H9 (cell line): Measurements from ENCODE around the gene SLC4A1. TPM values are rescaled to one million over a fixed set of nuclear protein-coding genes. Genes with fewer than 3 reads are reported as not detected.

Experiments used
- DNase-seq: peaks from one replicate; pipeline ENCODE4 v3.0.0-alpha.2; 2017
- H2AFZ ChIP-seq: one replicate; pipeline ENCODE4 v1.6.1; 2013; ENCODE audit warnings: mild to moderate bottlenecking, low read length, control low read depth, moderate library complexity
- H2AK5ac ChIP-seq: 2 replicates; pipeline ENCODE4 v1.6.1; 2013; ENCODE audit warnings: low read length, control low read depth, mixed read lengths; ENCODE audit not compliant: insufficient read length
- H2BK120ac ChIP-seq: one replicate; pipeline ENCODE4 v1.6.1; 2013; ENCODE audit warnings: low read depth, mild to moderate bottlenecking, low read length, control low read depth, inconsistent platforms; ENCODE audit not compliant: poor library complexity, severe bottlenecking
- H2BK12ac ChIP-seq: 2 replicates; pipeline ENCODE4 v1.6.1; 2013; ENCODE audit warnings: low read length, control low read depth, mixed read lengths, low read depth; ENCODE audit not compliant: insufficient read length
- H2BK15ac ChIP-seq: 2 replicates; pipeline ENCODE4 v1.6.1; 2013; ENCODE audit warnings: low read depth, low read length, control low read depth
- H2BK20ac ChIP-seq: one replicate; pipeline ENCODE4 v1.6.1; 2013; ENCODE audit warnings: low read depth, mild to moderate bottlenecking, low read length, control low read depth, inconsistent platforms; ENCODE audit not compliant: poor library complexity, severe bottlenecking
- H2BK5ac ChIP-seq: 2 replicates; pipeline ENCODE4 v1.6.1; 2013; ENCODE audit warnings: low read length, control low read depth, mixed read lengths; ENCODE audit not compliant: insufficient read length
- H3K14ac ChIP-seq: 2 replicates; pipeline ENCODE4 v1.6.1; 2013; ENCODE audit warnings: low read length, control low read depth; ENCODE audit not compliant: insufficient read depth
- H3K18ac ChIP-seq: 2 replicates; pipeline ENCODE4 v1.6.1; 2013; ENCODE audit warnings: low read depth, mild to moderate bottlenecking, mixed read lengths, low read length, control low read depth; ENCODE audit not compliant: insufficient read length
- H3K23ac ChIP-seq: 2 replicates; pipeline ENCODE4 v1.6.1; 2013; ENCODE audit warnings: low read length, control low read depth, mixed read lengths, low read depth; ENCODE audit not compliant: insufficient read length
- H3K23me2 ChIP-seq: 2 replicates; pipeline ENCODE4 v1.6.1; 2013; ENCODE audit warnings: low read depth, mild to moderate bottlenecking, mixed read lengths, low read length, control low read depth; ENCODE audit not compliant: insufficient read length, poor library complexity, severe bottlenecking
- H3K27ac ChIP-seq: 2 replicates; pipeline ENCODE4 v1.5.1; 2013; ENCODE audit warnings: low read length, control low read depth, mixed read lengths, low read depth; ENCODE audit not compliant: insufficient read length
- H3K27me3 ChIP-seq: 2 replicates; pipeline ENCODE4 v1.6.1; 2013; ENCODE audit warnings: low read length, control low read depth, inconsistent platforms; ENCODE audit not compliant: insufficient read depth
- H3K4ac ChIP-seq: 2 replicates; pipeline ENCODE4 v1.6.1; 2013; ENCODE audit warnings: low read depth, mild to moderate bottlenecking, control low read depth, inconsistent platforms, low read length, moderate library complexity
- H3K4me1 ChIP-seq: 2 replicates; pipeline ENCODE4 v1.6.1; 2013; ENCODE audit warnings: low read length, control low read depth, inconsistent platforms; ENCODE audit not compliant: insufficient read depth
- H3K4me2 ChIP-seq: 2 replicates; pipeline ENCODE4 v1.6.1; 2013; ENCODE audit warnings: low read length, control low read depth, mixed read lengths; ENCODE audit not compliant: insufficient read length, insufficient read depth
- H3K56ac ChIP-seq: 2 replicates; pipeline ENCODE4 v1.6.1; 2013; ENCODE audit warnings: low read depth, mild to moderate bottlenecking, mixed read lengths, low read length, control low read depth; ENCODE audit not compliant: insufficient read length
- H3K79me1 ChIP-seq: 2 replicates; pipeline ENCODE4 v1.6.1; 2013; ENCODE audit warnings: low read depth, mild to moderate bottlenecking, moderate library complexity, low read length, control low read depth, inconsistent platforms; ENCODE audit not compliant: insufficient read depth, poor library complexity, severe bottlenecking
- H3K79me2 ChIP-seq: 2 replicates; pipeline ENCODE4 v1.6.1; 2013; ENCODE audit warnings: low read length, control low read depth, inconsistent platforms; ENCODE audit not compliant: insufficient read depth
- H3K9ac ChIP-seq: 2 replicates; pipeline ENCODE4 v1.6.1; 2013; ENCODE audit warnings: low read length, control low read depth, mixed read lengths; ENCODE audit not compliant: insufficient read length; ENCODE audit errors: extremely low read depth
- H3K9me3 ChIP-seq: one replicate; pipeline ENCODE4 v1.6.1; 2013; ENCODE audit warnings: low read depth, low read length, inconsistent platforms; ENCODE audit not compliant: control insufficient read depth
- H3T11ph ChIP-seq: one replicate; pipeline ENCODE4 v1.6.1; 2013; ENCODE audit warnings: mild to moderate bottlenecking, low read length, control low read depth, inconsistent platforms
- H4K20me1 ChIP-seq: one replicate; pipeline ENCODE4 v1.6.1; 2013; ENCODE audit not compliant: control insufficient read depth, insufficient read length, insufficient read depth
- H4K5ac ChIP-seq: 2 replicates; pipeline ENCODE4 v1.6.1; 2013; ENCODE audit warnings: low read depth, mild to moderate bottlenecking, mixed read lengths, low read length, control low read depth; ENCODE audit not compliant: insufficient read length
- H4K8ac ChIP-seq: replicated peaks from 2 replicates; pipeline ENCODE4 v1.6.1; 2013; ENCODE audit warnings: low read length, control low read depth, mixed read lengths, low read depth; ENCODE audit not compliant: insufficient read length
- H4K91ac ChIP-seq: 2 replicates; pipeline ENCODE4 v1.6.1; 2013; ENCODE audit warnings: low read depth, mild to moderate bottlenecking, moderate library complexity, mixed read lengths, low read length, control low read depth; ENCODE audit not compliant: insufficient read length
- H3K27ac Mint-ChIP-seq, 3 experiments: 2 replicates in 2 of 3; 3 replicates in 1 of 3; pipeline ENCODE4 v1.8.0; 2020 to 2021; ENCODE audit warnings: mixed read lengths in 3 of 3, mild to moderate bottlenecking in 1 of 3, moderate library complexity in 1 of 3
- H3K27me3 Mint-ChIP-seq: 2 replicates; pipeline ENCODE4 v1.8.0; 2021; ENCODE audit warnings: low read depth, mild to moderate bottlenecking, moderate library complexity, mixed read lengths
- H3K36me3 Mint-ChIP-seq, 3 experiments: 2 replicates in 2 of 3; 3 replicates in 1 of 3; pipeline ENCODE4 v1.8.0; 2020 to 2021; ENCODE audit warnings: low read depth in 3 of 3, mixed read lengths in 3 of 3; ENCODE audit not compliant: insufficient read depth in 1 of 3
- H3K4me1 Mint-ChIP-seq, 2 experiments: 2 replicates each; pipeline ENCODE4 v1.8.0; 2020; ENCODE audit warnings: mixed read lengths in 2 of 2
- H3K4me3 Mint-ChIP-seq, 2 experiments: 2 replicates in 1 of 2; 3 replicates in 1 of 2; pipeline ENCODE4 v1.8.0; 2020 to 2021; ENCODE audit warnings: mild to moderate bottlenecking in 2 of 2, mixed read lengths in 2 of 2, moderate library complexity in 1 of 2
- H3K9me3 Mint-ChIP-seq, 2 experiments: 2 replicates in 1 of 2; 3 replicates in 1 of 2; pipeline ENCODE4 v1.8.0; 2020; ENCODE audit warnings: mild to moderate bottlenecking in 2 of 2, mixed read lengths in 2 of 2, moderate library complexity in 1 of 2
- CTCF ChIP-seq: fragments of 200-600 bp; sonication (generic); conservative IDR thresholded peaks from 3 replicates; pipeline ENCODE4 v1.8.0; 2021; ENCODE audit warnings: antibody characterized with exemption, mild to moderate bottlenecking
- WGBS: extraction: QIAGEN DNeasy Blood & Tissue Kit; methylation state at CpG from one replicate; pipeline ENCODE4 v1.1.7; 2013; ENCODE audit warnings: missing lambda C conversion rate, low lambda C conversion rate, mixed read lengths; ENCODE audit not compliant: insufficient read length; ENCODE audit errors: extremely low coverage; 5-methylcytosine and 5-hydroxymethylcytosine counted together
- total RNA-seq: library from RNA; stranded (reverse); gene quantifications from 2 replicates; pipeline ENCODE4 v1.2.1, GENCODE V29; 2021

SLC4A1 gene
- total RNA-seq, 1 experiment from 2014 or later: not detected

- Histone ChIP-seq H2BK120ac (no peak overlapping the region), H3K14ac (no peak overlapping the region), H3K27ac (no peak overlapping the region), H3K4ac (no peak overlapping the region), H2BK15ac (no peak overlapping the region), H3K79me2 (no peaks in the 10 kb centered on the region), H3K79me1 (no peaks in the 10 kb centered on the region), H3K4me1 (peaks cover 5% of the 10 kb centered on the region; the same call in 1 of the 2 replicates), H3K23me2 (peaks cover 4% of the 10 kb centered on the region), H3T11ph (no peak overlapping the region), H3K56ac (no peak overlapping the region), H3K9ac (no peak overlapping the region), H2AK5ac (no peak overlapping the region), H4K5ac (no peak overlapping the region), H3K27me3 (no peaks in the 10 kb centered on the region), H3K4me2 (no peak overlapping the region), H2AFZ (no peak overlapping the region), H2BK5ac (no peak overlapping the region), H4K20me1 (no peaks in the 10 kb centered on the region), H4K91ac (no peak overlapping the region), H2BK12ac (no peak overlapping the region), H3K9me3 (no peaks in the 10 kb centered on the region), H3K18ac (no peak overlapping the region), H2BK20ac (no peak overlapping the region), H4K8ac (no peak overlapping the region), H3K23ac (no peak overlapping the region)
- no peaks in the 10 kb centered on the region for H3K9me3 Mint-ChIP-seq
- H3K4me1 Mint-ChIP-seq: peaks cover 15 to 26% of the 10 kb centered on the region in 2 experiments
- DNase-seq: peak; percentile 65
- no peaks in the 10 kb centered on the region; a peak in 1 of 7 replicates for H3K36me3 Mint-ChIP-seq
- H3K27ac Mint-ChIP-seq: no peak overlapping the region
- peaks cover 2% of the 10 kb centered on the region for H3K27me3 Mint-ChIP-seq
- WGBS: no CpG with 5 or more reads among the region's 5 CpGs
- H3K4me3 Mint-ChIP-seq: no peak overlapping the region
- no peak for TF ChIP-seq CTCF
These were observed 5.7 kb upstream of the SLC4A1 start for GRCh38 chr17:44273607-44274006.
